NCI-H2171 (cell line): Measurements from ENCODE around the gene ZNF354B.

Experiments
- DNase-seq: peaks from one replicate; lab custom pipeline; 2025; lab: John Stamatoyannopoulos, UW

The ZNF354B gene

DNA sequence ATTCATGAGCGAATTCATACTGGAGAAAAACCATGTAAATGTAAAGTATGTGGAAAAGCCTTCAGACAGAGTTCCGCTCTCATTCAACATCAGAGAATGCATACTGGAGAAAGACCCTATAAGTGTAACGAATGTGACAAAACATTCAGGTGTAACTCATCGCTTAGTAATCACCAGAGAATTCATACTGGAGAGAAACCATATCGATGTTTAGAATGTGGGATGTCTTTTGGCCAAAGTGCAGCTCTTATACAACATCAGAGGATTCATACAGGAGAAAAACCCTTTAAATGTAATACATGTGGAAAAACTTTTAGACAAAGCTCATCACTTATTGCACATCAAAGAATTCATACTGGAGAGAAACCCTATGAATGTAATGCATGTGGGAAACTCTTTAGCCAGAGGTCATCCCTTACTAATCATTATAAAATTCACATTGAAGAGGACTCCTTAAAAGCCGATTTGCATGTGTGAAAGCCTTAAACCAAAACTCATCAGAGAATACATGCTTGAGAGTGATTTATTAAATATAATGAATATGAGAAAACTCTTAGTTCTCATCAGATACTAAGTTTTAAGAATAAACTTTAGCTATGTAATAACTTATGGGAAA, 24.2 kb downstream of the ZNF354B start:
- DNase-seq, result no peak

DNA sequence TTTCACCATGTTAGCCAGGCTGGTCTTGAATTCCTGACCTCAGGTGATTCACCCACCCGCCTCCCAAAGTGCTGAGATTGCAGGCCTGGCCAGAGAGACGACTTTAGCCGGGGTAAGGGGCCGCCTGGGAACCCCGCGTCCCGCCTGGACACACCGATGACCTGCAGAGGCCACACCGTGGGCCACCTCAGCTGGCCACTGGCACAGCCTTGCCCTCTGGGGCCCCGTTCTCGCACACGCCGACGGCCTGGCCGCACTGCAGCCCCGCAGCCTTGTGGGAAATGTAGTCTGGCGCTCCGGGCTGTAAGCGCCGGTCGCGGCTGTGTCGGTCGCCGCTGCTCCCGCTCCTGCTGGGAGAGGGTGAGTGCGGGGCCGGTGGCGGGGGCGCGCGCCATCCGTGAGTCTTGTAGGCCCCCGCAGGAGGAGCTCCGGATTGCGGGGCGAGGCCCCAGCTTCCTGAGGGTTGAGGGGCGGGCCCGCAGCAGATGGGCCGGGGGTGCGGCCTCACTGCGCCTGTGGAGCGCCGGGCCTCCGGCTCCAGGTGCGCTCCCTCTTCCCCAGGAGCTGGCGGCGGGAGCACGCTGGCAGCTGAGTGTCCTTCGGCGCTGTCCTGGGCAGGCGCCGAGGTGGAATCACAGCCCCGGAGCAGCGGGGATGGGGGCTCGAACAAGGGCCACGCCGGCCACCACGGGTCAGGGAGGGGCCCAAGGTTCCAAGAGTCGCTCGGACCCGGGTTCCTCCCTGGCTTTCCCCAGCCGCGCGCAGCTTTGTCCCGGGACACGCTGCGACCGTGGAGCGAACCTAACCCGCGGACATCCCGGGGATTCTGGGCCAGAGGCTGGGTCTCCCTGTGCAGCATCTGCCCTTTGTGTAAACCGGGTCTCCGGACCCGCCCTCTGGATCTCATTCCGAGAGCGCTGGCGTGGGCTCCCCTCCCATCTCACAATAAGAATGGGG, 36.1 kb downstream of the ZNF354B start, which contains the start of gene ZFP2:
Gene ZFP2, plus strand, starts transcription at position 299 of the 957 bp plus-strand sequence. CDS start 35,401 bp downstream, outside the sequence.
- DNase-seq, result peak; percentile 43

DNA sequence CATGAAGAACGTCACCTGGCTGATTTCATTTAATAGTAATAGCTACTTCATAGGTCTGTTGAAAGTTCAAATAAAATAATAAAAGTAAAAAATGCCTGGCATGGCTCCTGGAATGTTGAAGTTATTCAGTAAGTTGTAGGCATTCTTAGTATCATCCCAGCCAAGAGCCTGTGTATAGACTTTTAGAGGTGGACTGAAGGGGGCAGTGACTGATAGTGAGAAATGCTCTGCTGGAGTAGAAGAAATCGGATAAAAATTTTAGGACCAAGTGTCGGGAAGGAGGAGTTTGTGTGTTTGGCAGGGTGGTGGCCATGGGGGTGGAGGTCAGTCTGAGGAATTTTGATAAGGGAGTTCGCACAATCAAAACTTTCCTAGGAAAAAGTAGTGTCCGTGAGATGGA, 39.5 kb downstream of the ZNF354B start:
- DNase-seq, result no peak

DNA sequence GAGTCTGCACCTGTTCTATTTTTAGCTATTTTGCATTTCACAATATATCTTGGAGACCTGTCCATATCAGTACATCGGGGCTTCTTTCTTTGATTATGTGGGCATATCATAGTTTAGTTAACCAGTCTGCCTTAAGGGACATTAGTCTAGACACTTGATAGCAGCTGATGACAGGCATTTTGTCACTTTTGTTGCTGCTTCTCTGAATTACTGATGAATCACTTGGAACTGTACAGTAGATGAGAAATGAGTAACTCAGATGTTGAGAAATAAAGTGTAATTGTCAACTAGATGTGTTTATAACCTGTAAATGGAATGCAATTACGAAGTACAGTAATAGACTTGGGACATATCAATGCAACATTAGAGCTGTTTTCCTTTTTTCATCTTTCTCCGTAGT, 43.1 kb downstream of the ZNF354B start:
- DNase-seq, result no peak

DNA sequence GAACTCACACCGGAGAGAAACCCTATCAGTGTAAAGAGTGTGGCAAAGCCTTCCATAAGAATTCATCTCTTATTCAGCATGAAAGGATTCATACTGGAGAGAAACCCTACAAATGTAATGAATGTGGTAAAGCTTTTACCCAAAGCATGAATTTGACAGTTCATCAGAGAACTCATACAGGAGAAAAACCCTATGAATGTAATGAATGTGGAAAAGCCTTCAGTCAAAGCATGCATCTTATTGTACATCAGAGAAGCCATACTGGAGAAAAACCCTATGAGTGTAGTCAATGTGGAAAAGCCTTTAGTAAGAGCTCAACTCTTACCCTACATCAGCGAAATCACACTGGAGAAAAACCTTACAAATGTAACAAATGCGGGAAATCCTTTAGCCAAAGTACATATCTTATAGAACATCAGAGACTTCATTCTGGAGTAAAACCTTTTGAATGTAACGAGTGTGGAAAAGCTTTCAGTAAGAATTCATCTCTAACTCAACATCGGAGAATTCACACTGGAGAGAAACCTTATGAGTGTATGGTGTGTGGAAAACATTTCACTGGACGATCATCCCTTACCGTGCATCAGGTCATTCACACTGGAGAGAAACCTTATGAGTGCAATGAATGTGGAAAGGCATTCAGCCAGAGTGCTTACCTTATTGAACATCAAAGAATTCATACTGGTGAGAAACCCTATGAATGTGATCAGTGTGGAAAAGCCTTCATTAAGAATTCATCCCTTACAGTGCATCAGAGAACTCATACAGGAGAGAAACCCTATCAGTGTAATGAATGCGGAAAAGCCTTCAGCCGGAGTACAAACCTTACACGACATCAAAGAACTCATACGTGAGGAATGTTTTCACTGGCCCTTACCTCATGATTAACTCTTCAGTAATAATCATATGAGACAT, 72.3 kb downstream of the ZNF354B start:
- no peak for DNase-seq
